H9 (cell line): Measurements from ENCODE around the gene RBM23. TPM values are rescaled to one million over a fixed set of nuclear protein-coding genes. Genes with fewer than 3 reads are reported as not detected.
A peak's percentile ranks its signal among the peaks of the same experiment; 100 is the strongest.

ENCODE experiments used
- DNase-seq: peaks from one replicate; pipeline ENCODE4 v3.0.0-alpha.2; 2017
- H2AFZ ChIP-seq: one replicate; pipeline ENCODE4 v1.6.1; 2013; ENCODE audit warnings: mild to moderate bottlenecking, low read length, control low read depth, moderate library complexity
- H2AK5ac ChIP-seq: 2 replicates; pipeline ENCODE4 v1.6.1; 2013; ENCODE audit warnings: low read length, control low read depth, mixed read lengths; ENCODE audit not compliant: insufficient read length
- H2BK120ac ChIP-seq: one replicate; pipeline ENCODE4 v1.6.1; 2013; ENCODE audit warnings: low read depth, mild to moderate bottlenecking, low read length, control low read depth, inconsistent platforms; ENCODE audit not compliant: poor library complexity, severe bottlenecking
- H2BK12ac ChIP-seq: 2 replicates; pipeline ENCODE4 v1.6.1; 2013; ENCODE audit warnings: low read length, control low read depth, mixed read lengths, low read depth; ENCODE audit not compliant: insufficient read length
- H2BK15ac ChIP-seq: 2 replicates; pipeline ENCODE4 v1.6.1; 2013; ENCODE audit warnings: low read depth, low read length, control low read depth
- H2BK20ac ChIP-seq: one replicate; pipeline ENCODE4 v1.6.1; 2013; ENCODE audit warnings: low read depth, mild to moderate bottlenecking, low read length, control low read depth, inconsistent platforms; ENCODE audit not compliant: poor library complexity, severe bottlenecking
- H2BK5ac ChIP-seq: 2 replicates; pipeline ENCODE4 v1.6.1; 2013; ENCODE audit warnings: low read length, control low read depth, mixed read lengths; ENCODE audit not compliant: insufficient read length
- H3K14ac ChIP-seq: 2 replicates; pipeline ENCODE4 v1.6.1; 2013; ENCODE audit warnings: low read length, control low read depth; ENCODE audit not compliant: insufficient read depth
- H3K18ac ChIP-seq: 2 replicates; pipeline ENCODE4 v1.6.1; 2013; ENCODE audit warnings: low read depth, mild to moderate bottlenecking, mixed read lengths, low read length, control low read depth; ENCODE audit not compliant: insufficient read length
- H3K23ac ChIP-seq: 2 replicates; pipeline ENCODE4 v1.6.1; 2013; ENCODE audit warnings: low read length, control low read depth, mixed read lengths, low read depth; ENCODE audit not compliant: insufficient read length
- H3K23me2 ChIP-seq: 2 replicates; pipeline ENCODE4 v1.6.1; 2013; ENCODE audit warnings: low read depth, mild to moderate bottlenecking, mixed read lengths, low read length, control low read depth; ENCODE audit not compliant: insufficient read length, poor library complexity, severe bottlenecking
- H3K27ac ChIP-seq: 2 replicates; pipeline ENCODE4 v1.5.1; 2013; ENCODE audit warnings: low read length, control low read depth, mixed read lengths, low read depth; ENCODE audit not compliant: insufficient read length
- H3K27me3 ChIP-seq: 2 replicates; pipeline ENCODE4 v1.6.1; 2013; ENCODE audit warnings: low read length, control low read depth, inconsistent platforms; ENCODE audit not compliant: insufficient read depth
- H3K4ac ChIP-seq: 2 replicates; pipeline ENCODE4 v1.6.1; 2013; ENCODE audit warnings: low read depth, mild to moderate bottlenecking, control low read depth, inconsistent platforms, low read length, moderate library complexity
- H3K4me1 ChIP-seq: 2 replicates; pipeline ENCODE4 v1.6.1; 2013; ENCODE audit warnings: low read length, control low read depth, inconsistent platforms; ENCODE audit not compliant: insufficient read depth
- H3K4me2 ChIP-seq: 2 replicates; pipeline ENCODE4 v1.6.1; 2013; ENCODE audit warnings: low read length, control low read depth, mixed read lengths; ENCODE audit not compliant: insufficient read length, insufficient read depth
- H3K56ac ChIP-seq: 2 replicates; pipeline ENCODE4 v1.6.1; 2013; ENCODE audit warnings: low read depth, mild to moderate bottlenecking, mixed read lengths, low read length, control low read depth; ENCODE audit not compliant: insufficient read length
- H3K79me1 ChIP-seq: 2 replicates; pipeline ENCODE4 v1.6.1; 2013; ENCODE audit warnings: low read depth, mild to moderate bottlenecking, moderate library complexity, low read length, control low read depth, inconsistent platforms; ENCODE audit not compliant: insufficient read depth, poor library complexity, severe bottlenecking
- H3K79me2 ChIP-seq: 2 replicates; pipeline ENCODE4 v1.6.1; 2013; ENCODE audit warnings: low read length, control low read depth, inconsistent platforms; ENCODE audit not compliant: insufficient read depth
- H3K9ac ChIP-seq: 2 replicates; pipeline ENCODE4 v1.6.1; 2013; ENCODE audit warnings: low read length, control low read depth, mixed read lengths; ENCODE audit not compliant: insufficient read length; ENCODE audit errors: extremely low read depth
- H3K9me3 ChIP-seq: one replicate; pipeline ENCODE4 v1.6.1; 2013; ENCODE audit warnings: low read depth, low read length, inconsistent platforms; ENCODE audit not compliant: control insufficient read depth
- H3T11ph ChIP-seq: one replicate; pipeline ENCODE4 v1.6.1; 2013; ENCODE audit warnings: mild to moderate bottlenecking, low read length, control low read depth, inconsistent platforms
- H4K20me1 ChIP-seq: one replicate; pipeline ENCODE4 v1.6.1; 2013; ENCODE audit not compliant: control insufficient read depth, insufficient read length, insufficient read depth
- H4K5ac ChIP-seq: 2 replicates; pipeline ENCODE4 v1.6.1; 2013; ENCODE audit warnings: low read depth, mild to moderate bottlenecking, mixed read lengths, low read length, control low read depth; ENCODE audit not compliant: insufficient read length
- H4K8ac ChIP-seq: replicated peaks from 2 replicates; pipeline ENCODE4 v1.6.1; 2013; ENCODE audit warnings: low read length, control low read depth, mixed read lengths, low read depth; ENCODE audit not compliant: insufficient read length
- H4K91ac ChIP-seq: 2 replicates; pipeline ENCODE4 v1.6.1; 2013; ENCODE audit warnings: low read depth, mild to moderate bottlenecking, moderate library complexity, mixed read lengths, low read length, control low read depth; ENCODE audit not compliant: insufficient read length
- H3K27ac Mint-ChIP-seq, 3 experiments: 2 replicates in 2 of 3; 3 replicates in 1 of 3; pipeline ENCODE4 v1.8.0; 2020 to 2021; ENCODE audit warnings: mixed read lengths in 3 of 3, mild to moderate bottlenecking in 1 of 3, moderate library complexity in 1 of 3
- H3K27me3 Mint-ChIP-seq: 2 replicates; pipeline ENCODE4 v1.8.0; 2021; ENCODE audit warnings: low read depth, mild to moderate bottlenecking, moderate library complexity, mixed read lengths
- H3K36me3 Mint-ChIP-seq, 3 experiments: 2 replicates in 2 of 3; 3 replicates in 1 of 3; pipeline ENCODE4 v1.8.0; 2020 to 2021; ENCODE audit warnings: low read depth in 3 of 3, mixed read lengths in 3 of 3; ENCODE audit not compliant: insufficient read depth in 1 of 3
- H3K4me1 Mint-ChIP-seq, 2 experiments: 2 replicates each; pipeline ENCODE4 v1.8.0; 2020; ENCODE audit warnings: mixed read lengths in 2 of 2
- H3K4me3 Mint-ChIP-seq, 2 experiments: 2 replicates in 1 of 2; 3 replicates in 1 of 2; pipeline ENCODE4 v1.8.0; 2020 to 2021; ENCODE audit warnings: mild to moderate bottlenecking in 2 of 2, mixed read lengths in 2 of 2, moderate library complexity in 1 of 2
- H3K9me3 Mint-ChIP-seq, 2 experiments: 2 replicates in 1 of 2; 3 replicates in 1 of 2; pipeline ENCODE4 v1.8.0; 2020; ENCODE audit warnings: mild to moderate bottlenecking in 2 of 2, mixed read lengths in 2 of 2, moderate library complexity in 1 of 2
- CTCF ChIP-seq: fragments of 200-600 bp; sonication (generic); conservative IDR thresholded peaks from 3 replicates; pipeline ENCODE4 v1.8.0; 2021; ENCODE audit warnings: antibody characterized with exemption, mild to moderate bottlenecking
- WGBS: extraction: QIAGEN DNeasy Blood & Tissue Kit; methylation state at CpG from one replicate; pipeline ENCODE4 v1.1.7; 2013; ENCODE audit warnings: missing lambda C conversion rate, low lambda C conversion rate, mixed read lengths; ENCODE audit not compliant: insufficient read length; ENCODE audit errors: extremely low coverage; 5-methylcytosine and 5-hydroxymethylcytosine counted together
- total RNA-seq: library from RNA; stranded (reverse); gene quantifications from 2 replicates; pipeline ENCODE4 v1.2.1, GENCODE V29; 2021

The RBM23 gene
- total RNA-seq, 1 experiment from 2014 or later = 79.0 TPM

- Histone ChIP-seq H3K9ac (no peak overlapping the region), H2BK12ac (no peak overlapping the region), H2AFZ (no peak overlapping the region), H3K27ac (no peak overlapping the region), H4K91ac (no peak overlapping the region), H2BK15ac (no peak overlapping the region), H3K14ac (no peak overlapping the region; the same call in 1 of the 2 replicates), H3K79me2 (no peaks in the 10 kb centered on the region), H3K4me1 (peaks cover 4% of the 10 kb centered on the region; the same call in 1 of the 2 replicates), H2BK5ac (no peak overlapping the region), H3K4me2 (peak overlapping the region; percentile 71), H2BK120ac (no peak overlapping the region), H3K23me2 (no peaks in the 10 kb centered on the region), H3K27me3 (no peaks in the 10 kb centered on the region), H3K18ac (no peak overlapping the region), H3K4ac (no peak overlapping the region), H2AK5ac (no peak overlapping the region), H3K9me3 (no peaks in the 10 kb centered on the region), H3K79me1 (no peaks in the 10 kb centered on the region), H3T11ph (no peak overlapping the region), H4K5ac (no peak overlapping the region), H4K8ac (no peak overlapping the region), H4K20me1 (no peaks in the 10 kb centered on the region), H3K23ac (no peak overlapping the region), H3K56ac (no peak overlapping the region), H2BK20ac (no peak overlapping the region)
- no CpG with 5 or more reads among the region's 45 CpGs for WGBS
- DNase-seq = peak; percentile 92
- Mint-ChIP-seq H3K9me3 (no peaks in the 10 kb centered on the region), H3K27me3 (no peaks in the 10 kb centered on the region), H3K27ac (peak overlapping the region in 2 of 3 experiments; percentile 71 to 78; a peak in 5 of 7 replicates), H3K36me3 (peaks cover 0 to 11% (median 5%) of the 10 kb centered on the region in 3 experiments), H3K4me3 (peak overlapping the region; percentile 77 to 92), H3K4me1 (peaks cover 14 to 17% of the 10 kb centered on the region in 2 experiments)
- peak; percentile 95 for TF ChIP-seq CTCF
Observed at GRCh38 chr14:22872033-22872832, 46.7 kb downstream of the RBM23 start.
